ENCODE data around the gene CAPS2. TPM values are rescaled to one million over a fixed set of nuclear protein-coding genes. Genes with fewer than 3 reads are reported as not detected.

CAPS2 gene
- total and polyA plus RNA-seq, 9 donors: 7.5 to 27.9 (median 16.3) TPM

DNA sequence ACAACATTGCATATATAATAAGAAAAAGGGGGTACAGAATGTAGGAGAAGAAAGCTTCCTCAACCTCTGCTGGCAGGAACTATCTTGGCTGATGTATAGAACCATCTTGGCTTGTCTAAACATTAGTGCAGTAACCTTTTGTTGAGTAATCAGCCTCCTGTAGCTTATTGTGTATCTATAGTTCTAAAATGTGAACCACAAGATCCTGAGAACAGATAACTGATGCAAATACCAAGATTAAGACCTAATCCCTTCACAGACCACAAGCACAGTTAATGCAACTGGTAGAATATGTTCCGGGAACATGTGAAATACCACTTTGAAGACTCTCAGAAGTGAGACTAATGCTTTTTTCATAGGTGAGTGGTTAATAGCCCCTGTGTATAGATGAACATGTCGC lies 69.8 kb downstream of the CAPS2 start:
- Histone ChIP-seq H3K9me3 (no peaks in the 10 kb centered on the region), H3K36me3 (no peaks in the 10 kb centered on the region), H3K4me1 (ENCODE audit: insufficient read depth) (no peaks in the 10 kb centered on the region), H3K4me3 (no peak overlapping the region), H3K27me3 (no peaks in the 10 kb centered on the region), H3K27ac (no peak overlapping the region)
- no peak for DNase-seq
- no peak for TF ChIP-seq EP300 (IDR thresholded peaks at IDR 0.05)
- no peak for TF ChIP-seq POLR2A (IDR thresholded peaks at IDR 0.05)
- TF ChIP-seq, protein P1, sequence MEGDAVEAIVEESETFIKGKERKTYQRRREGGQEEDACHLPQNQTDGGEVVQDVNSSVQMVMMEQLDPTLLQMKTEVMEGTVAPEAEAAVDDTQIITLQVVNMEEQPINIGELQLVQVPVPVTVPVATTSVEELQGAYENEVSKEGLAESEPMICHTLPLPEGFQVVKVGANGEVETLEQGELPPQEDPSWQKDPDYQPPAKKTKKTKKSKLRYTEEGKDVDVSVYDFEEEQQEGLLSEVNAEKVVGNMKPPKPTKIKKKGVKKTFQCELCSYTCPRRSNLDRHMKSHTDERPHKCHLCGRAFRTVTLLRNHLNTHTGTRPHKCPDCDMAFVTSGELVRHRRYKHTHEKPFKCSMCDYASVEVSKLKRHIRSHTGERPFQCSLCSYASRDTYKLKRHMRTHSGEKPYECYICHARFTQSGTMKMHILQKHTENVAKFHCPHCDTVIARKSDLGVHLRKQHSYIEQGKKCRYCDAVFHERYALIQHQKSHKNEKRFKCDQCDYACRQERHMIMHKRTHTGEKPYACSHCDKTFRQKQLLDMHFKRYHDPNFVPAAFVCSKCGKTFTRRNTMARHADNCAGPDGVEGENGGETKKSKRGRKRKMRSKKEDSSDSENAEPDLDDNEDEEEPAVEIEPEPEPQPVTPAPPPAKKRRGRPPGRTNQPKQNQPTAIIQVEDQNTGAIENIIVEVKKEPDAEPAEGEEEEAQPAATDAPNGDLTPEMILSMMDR (IDR thresholded peaks at IDR 0.05): no peak
- intact Hi-C loops (cut with DNase I): no loop called here
- WGBS, 3 donors: 77 to 90% (median 87%) methylated on average over 2 of the region's 2 CpGs

DNA sequence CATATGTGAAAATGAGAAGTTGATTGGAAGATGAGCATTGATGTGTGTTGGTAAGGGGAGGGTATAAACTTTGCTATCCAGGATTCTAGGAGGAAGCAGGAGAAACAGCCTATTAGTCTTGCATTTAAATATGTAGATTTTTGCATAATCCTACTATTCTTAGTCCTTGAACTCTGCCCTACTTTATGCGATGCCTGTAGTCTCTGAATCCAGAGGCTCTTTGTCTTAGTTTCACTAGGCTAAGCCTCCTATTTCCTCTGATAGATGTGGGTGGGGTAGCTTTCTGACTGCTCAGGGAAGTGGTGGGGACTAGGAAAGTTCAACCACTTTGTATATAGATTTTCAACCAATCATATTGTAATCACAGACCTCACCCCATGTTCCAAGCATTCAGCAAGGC lies 71.0 kb downstream of the CAPS2 start:
- Histone ChIP-seq H3K27ac (no peak overlapping the region), H3K4me1 (ENCODE audit: insufficient read depth) (no peaks in the 10 kb centered on the region), H3K4me3 (no peak overlapping the region), H3K27me3 (no peaks in the 10 kb centered on the region), H3K9me3 (no peaks in the 10 kb centered on the region), H3K36me3 (no peaks in the 10 kb centered on the region)
- TF ChIP-seq EP300 (IDR thresholded peaks at IDR 0.05) (no peak), POLR2A (IDR thresholded peaks at IDR 0.05) (no peak)
- TF ChIP-seq, protein P1 (IDR thresholded peaks at IDR 0.05): no peak
- intact Hi-C loops (cut with DNase I): no loop called here
- no peak for DNase-seq
- 24 to 54% (median 31%) methylated on average over 1 of the region's 1 CpG for WGBS, 3 donors

DNA sequence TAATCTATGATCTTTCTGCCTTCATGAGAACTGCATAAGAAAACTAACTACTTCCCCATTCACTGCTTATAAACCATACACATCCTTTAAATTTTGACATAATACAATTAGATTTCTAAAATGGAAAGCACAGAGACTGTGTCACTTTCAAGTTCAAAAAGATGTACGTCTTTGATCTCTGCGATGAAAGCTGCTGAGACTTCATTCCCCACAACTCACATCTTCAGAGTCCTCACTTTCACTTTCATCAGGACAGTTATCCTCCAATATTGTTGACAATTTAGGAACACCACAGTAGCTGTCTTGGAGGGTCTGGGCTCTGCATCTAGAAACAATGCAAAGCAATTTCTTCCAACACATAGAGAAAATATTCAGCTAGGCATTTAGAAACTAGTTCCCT lies 72.6 kb downstream of the CAPS2 start:
- Histone ChIP-seq H3K9me3 (no peaks in the 10 kb centered on the region), H3K27ac (no peak overlapping the region), H3K36me3 (no peaks in the 10 kb centered on the region), H3K27me3 (no peaks in the 10 kb centered on the region), H3K4me3 (no peak overlapping the region), H3K4me1 (ENCODE audit: insufficient read depth) (no peaks in the 10 kb centered on the region)
- intact Hi-C loops (cut with DNase I): no loop called here
- TF ChIP-seq EP300 (IDR thresholded peaks at IDR 0.05): no peak
- TF ChIP-seq, protein P1 (IDR thresholded peaks at IDR 0.05): no peak
- no peak for TF ChIP-seq POLR2A (IDR thresholded peaks at IDR 0.05)
- DNase-seq: no peak
- 52 to 72% (median 55%) methylated on average over 2 of the region's 2 CpGs for WGBS, 3 donors

DNA sequence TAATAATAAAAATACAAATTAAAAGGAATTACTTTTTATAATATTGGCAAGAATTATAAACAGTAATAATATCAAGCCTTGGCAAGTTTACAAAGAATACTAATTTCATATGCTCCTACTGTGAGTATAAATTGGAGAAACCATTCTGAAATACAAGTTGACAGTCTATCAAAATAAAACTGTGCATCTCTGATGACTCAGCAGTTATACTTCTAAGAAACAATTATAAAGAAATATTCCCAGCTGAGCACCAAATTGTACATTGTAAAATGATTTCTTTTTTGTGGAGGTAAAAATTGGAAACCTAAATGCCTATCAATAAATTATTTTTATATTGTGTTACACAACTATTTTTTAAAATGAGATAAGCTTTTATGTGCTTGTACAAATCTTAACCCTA lies 85.0 kb downstream of the CAPS2 start:
- no peak overlapping the region for H3K27ac ChIP-seq
- H3K4me1 ChIP-seq (ENCODE audit: insufficient read depth): no peaks in the 10 kb centered on the region
- TF ChIP-seq POLR2A (IDR thresholded peaks at IDR 0.05) (no peak), EP300 (IDR thresholded peaks at IDR 0.05) (no peak)
- TF ChIP-seq, protein P1 (IDR thresholded peaks at IDR 0.05): no peak
- no peak overlapping the region for H3K4me3 ChIP-seq
- DNase-seq: no peak
- no peaks in the 10 kb centered on the region for H3K36me3 ChIP-seq
- H3K27me3 ChIP-seq: no peaks in the 10 kb centered on the region
- H3K9me3 ChIP-seq: no peaks in the 10 kb centered on the region
- intact Hi-C loops (cut with DNase I): no loop called here

DNA sequence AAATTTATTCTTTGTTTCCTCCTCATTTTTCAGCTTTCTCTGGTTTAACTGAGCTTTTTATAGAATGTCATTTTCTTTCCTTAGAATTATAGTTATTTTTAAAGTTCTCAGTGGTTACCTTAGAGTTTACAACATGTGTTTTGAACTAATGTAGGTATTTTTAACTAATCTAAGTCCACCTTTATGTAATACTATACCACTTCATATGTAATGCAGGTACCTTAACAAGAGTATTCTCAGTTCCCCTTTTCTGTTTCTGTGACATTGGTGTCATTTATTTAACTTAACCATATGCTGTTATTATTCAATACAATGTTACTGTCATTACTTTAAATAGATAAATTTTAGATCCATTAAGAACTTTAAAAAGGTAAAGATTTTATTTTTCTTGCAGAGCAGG lies 90.1 kb downstream of the CAPS2 start:
- Histone ChIP-seq H3K9me3 (no peaks in the 10 kb centered on the region), H3K27ac (no peak overlapping the region), H3K36me3 (no peaks in the 10 kb centered on the region), H3K27me3 (no peaks in the 10 kb centered on the region), H3K4me3 (no peak overlapping the region), H3K4me1 (ENCODE audit: insufficient read depth) (no peaks in the 10 kb centered on the region)
- TF ChIP-seq EP300 (IDR thresholded peaks at IDR 0.05) (no peak), POLR2A (IDR thresholded peaks at IDR 0.05) (no peak)
- TF ChIP-seq, protein P1 (IDR thresholded peaks at IDR 0.05): no peak
- DNase-seq: no peak
- intact Hi-C loops (cut with DNase I): no loop called here
